Activated CD4-positive, alpha-beta T cell treated with anti-CD3 and anti-CD28 coated beads, Interleukin-2, amount 50 U/mL, for 48 hours (primary cell): ENCODE measurements around the gene LRRC75A.
"Not testable (repeated sequence)": the region's sequence is repeated elsewhere in the genome, so short reads cannot be mapped to it uniquely, and the experiment has no call there.

Experiments
- DNase-seq, 2 experiments: peaks; one replicate each; pipeline ENCODE4 v3.0.0-alpha.2; 2020

LRRC75A gene

GRCh38 chr17:16395887-16396286 lies 96.1 kb downstream of the LRRC75A start:
- DNase-seq: not testable (repeated sequence)

GRCh38 chr17:16392491-16392890 lies 99.5 kb downstream of the LRRC75A start:
- DNase-seq: not testable (repeated sequence)
